MM.1S (cell line): ENCODE results near the gene DFFA.
"Not testable (repeated sequence)": the region's sequence is repeated elsewhere in the genome, so short reads cannot be mapped to it uniquely, and the experiment has no call there.

Experiments
- DNase-seq: peaks from one replicate; pipeline ENCODE4 v3.0.0-alpha.2; 2015
- H2AFZ ChIP-seq: fragments of 300-600 bp; sonication (generic); 2 replicates; pipeline ENCODE4 v1.6.0; 2016; ENCODE audit warnings: antibody characterized with exemption, low read length
- H3F3A ChIP-seq: fragments of 300-600 bp; sonication (generic); 2 replicates; pipeline ENCODE4 v1.6.1; 2016; ENCODE audit warnings: mild to moderate bottlenecking, antibody characterized with exemption, low read length, moderate library complexity, mixed read lengths; ENCODE audit not compliant: insufficient read depth
- H3K27ac ChIP-seq: fragments of 300-600 bp; sonication (generic); 2 replicates; pipeline ENCODE4 v1.5.1; 2016; ENCODE audit warnings: mild to moderate bottlenecking, low read length
- H3K27me3 ChIP-seq: fragments of 300-600 bp; sonication (generic); replicated peaks from 2 replicates; pipeline ENCODE4 v1.6.0; 2016; ENCODE audit warnings: low read length; ENCODE audit not compliant: insufficient read depth
- H3K36me3 ChIP-seq: fragments of 300-600 bp; sonication (generic); replicated peaks from 2 replicates; pipeline ENCODE4 v1.6.1; 2016; ENCODE audit warnings: mild to moderate bottlenecking, low read length, mixed read lengths; ENCODE audit not compliant: insufficient read depth
- H3K4me1 ChIP-seq: fragments of 300-600 bp; sonication (generic); 2 replicates; pipeline ENCODE4 v1.6.1; 2016; ENCODE audit warnings: low read length, mixed read lengths
- H3K4me2 ChIP-seq: fragments of 300-600 bp; sonication (generic); 2 replicates; pipeline ENCODE4 v1.6.0; 2016; ENCODE audit warnings: low read depth, low read length
- H3K4me3 ChIP-seq: fragments of 300-600 bp; sonication (generic); 2 replicates; pipeline ENCODE4 v1.5.1; 2016; ENCODE audit warnings: low read length, mixed read lengths
- H3K79me2 ChIP-seq: fragments of 300-600 bp; sonication (generic); 2 replicates; pipeline ENCODE4 v1.6.1; 2016; ENCODE audit warnings: mixed run types, low read length, mixed read lengths
- H3K9ac ChIP-seq: fragments of 300-600 bp; sonication (generic); 2 replicates; pipeline ENCODE4 v1.6.1; 2016; ENCODE audit warnings: low read length, mixed read lengths
- H3K9me2 ChIP-seq: fragments of 300-600 bp; sonication (generic); replicated peaks from 2 replicates; pipeline ENCODE4 v1.6.1; 2016; ENCODE audit warnings: mild to moderate bottlenecking, low read length, mixed read lengths; ENCODE audit not compliant: insufficient read depth
- H3K9me3 ChIP-seq: fragments of 300-600 bp; sonication (generic); replicated peaks from 2 replicates; pipeline ENCODE4 v1.6.1; 2016; ENCODE audit warnings: mild to moderate bottlenecking, low read length, mixed read lengths; ENCODE audit not compliant: insufficient read depth
- H4K20me1 ChIP-seq: fragments of 300-600 bp; sonication (generic); 2 replicates; pipeline ENCODE4 v1.6.1; 2016; ENCODE audit warnings: mild to moderate bottlenecking, low read length, moderate library complexity, mixed read lengths; ENCODE audit not compliant: insufficient read depth
- CTCF ChIP-seq: fragments of 300-600 bp; sonication (generic); IDR thresholded peaks from 2 replicates; pipeline ENCODE4 v1.5.1; 2016; ENCODE audit warnings: antibody characterized with exemption, low read length, mixed read lengths
- EZH2 ChIP-seq: fragments of 300-600 bp; sonication (generic); optimal IDR thresholded peaks from 2 replicates; pipeline ENCODE3; 2017; ENCODE audit warnings: low read depth, mild to moderate bottlenecking, antibody characterized with exemption, low read length, mixed read lengths
- EZH2phosphoT487 ChIP-seq: fragments of 300-600 bp; sonication (generic); IDR thresholded peaks from 2 replicates; pipeline ENCODE4 v1.6.1; 2018; ENCODE audit warnings: antibody characterized with exemption, low read length

Gene DFFA

DNA sequence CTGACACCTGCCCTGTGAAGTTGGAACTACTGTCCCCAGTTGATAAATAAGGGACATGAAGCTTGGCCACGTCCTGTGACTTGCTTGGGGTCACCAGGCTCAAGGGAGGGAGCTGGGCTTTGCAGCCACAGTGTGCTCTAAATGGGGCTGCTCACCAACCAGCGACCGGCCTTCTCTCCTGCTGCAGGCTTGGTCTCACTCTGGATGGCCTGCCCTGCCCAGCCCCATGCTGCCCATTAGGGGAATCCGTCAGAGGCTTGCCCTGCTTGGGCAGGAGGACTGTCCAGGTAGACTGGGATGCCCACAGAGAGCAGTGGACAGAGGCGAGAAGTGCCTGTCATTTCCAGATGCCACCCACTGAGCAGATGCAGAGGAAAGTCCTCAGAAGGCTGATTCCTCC is 43.3 kb downstream of the DFFA start:
- DNase-seq: no peak
- TF ChIP-seq EZH2phosphoT487 (no peak), CTCF (no peak), EZH2 (no peak)
- Histone ChIP-seq H3K9me3 (no peaks in the 10 kb centered on the region), H3K9me2 (no peaks in the 10 kb centered on the region), H3K27me3 (no peaks in the 10 kb centered on the region), H3K4me3 (no peak overlapping the region), H2AFZ (no peak overlapping the region), H3K9ac (no peak overlapping the region), H3K27ac (no peak overlapping the region), H3K4me1 (peaks cover 7% of the 10 kb centered on the region; the same call in 1 of the 2 replicates), H4K20me1 (no peaks in the 10 kb centered on the region), H3K79me2 (peaks cover 7% of the 10 kb centered on the region; the same call in 1 of the 2 replicates), H3F3A (no peaks in the 10 kb centered on the region), H3K4me2 (no peak overlapping the region), H3K36me3 (no peaks in the 10 kb centered on the region)

DNA sequence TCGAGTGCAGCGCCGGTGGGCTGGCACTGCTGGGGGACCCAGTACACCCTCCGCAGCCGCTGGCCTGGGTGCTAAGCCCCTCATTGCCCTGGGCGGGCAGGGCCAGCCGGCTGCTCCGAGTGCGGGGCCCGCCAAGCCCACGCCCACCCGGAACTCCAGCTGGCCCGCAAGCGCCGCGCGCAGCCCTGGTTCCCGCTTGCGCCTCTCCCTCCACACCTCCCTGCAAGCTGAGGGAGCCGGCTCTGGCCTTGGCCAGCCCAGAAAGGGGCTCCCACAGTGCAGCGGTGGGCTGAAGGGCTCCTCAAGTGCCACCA is 45.8 kb downstream of the DFFA start:
- H3K9me3 ChIP-seq, H2AFZ ChIP-seq, H3K36me3 ChIP-seq, H3K4me3 ChIP-seq, H3K4me2 ChIP-seq, H4K20me1 ChIP-seq, DNase-seq, H3K4me1 ChIP-seq, H3K79me2 ChIP-seq, H3K27ac ChIP-seq, H3K9me2 ChIP-seq, H3F3A ChIP-seq, H3K27me3 ChIP-seq, H3K9ac ChIP-seq: not testable (repeated sequence)

DNA sequence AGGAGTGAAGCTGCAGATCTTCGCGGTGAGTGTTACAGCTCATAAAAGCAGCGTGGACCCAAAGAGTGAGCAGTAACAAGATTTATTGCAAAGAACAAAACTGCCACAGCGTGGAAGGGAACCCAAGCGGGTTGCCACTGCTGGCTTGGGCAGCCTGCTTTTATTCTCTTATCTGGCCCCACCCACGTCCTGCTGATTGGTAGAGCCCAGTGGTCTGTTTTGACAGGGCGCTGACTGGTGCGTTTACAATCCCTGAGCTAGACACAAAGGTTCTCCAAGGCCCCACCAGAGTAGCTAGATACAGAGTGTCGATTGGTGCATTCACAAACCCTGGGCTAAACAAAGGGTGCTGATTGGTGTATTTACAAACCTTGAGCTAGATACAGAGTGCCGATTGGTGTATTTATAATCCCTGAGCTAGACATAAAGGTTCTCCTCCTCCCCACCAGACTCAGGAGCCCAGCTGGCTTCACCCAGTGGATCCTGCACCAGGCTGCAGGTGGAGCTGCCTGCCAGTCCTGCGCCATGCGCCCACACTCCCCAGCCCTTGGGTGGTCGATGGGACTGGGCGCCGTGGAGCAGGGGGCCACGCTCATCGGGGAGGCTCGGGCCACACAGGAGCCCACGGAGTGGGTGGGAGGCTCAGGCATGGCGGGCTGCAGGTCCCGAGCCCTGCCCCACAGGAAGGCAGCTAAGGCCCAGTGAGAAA is 46.3 kb downstream of the DFFA start:
- H4K20me1 ChIP-seq, H3K36me3 ChIP-seq, H3K4me1 ChIP-seq, H3K27ac ChIP-seq, H3K9ac ChIP-seq, H3K79me2 ChIP-seq, H3K9me2 ChIP-seq, H3K9me3 ChIP-seq, H3K4me2 ChIP-seq, H3K27me3 ChIP-seq, H3F3A ChIP-seq, DNase-seq, H3K4me3 ChIP-seq, H2AFZ ChIP-seq: not testable (repeated sequence)

DNA sequence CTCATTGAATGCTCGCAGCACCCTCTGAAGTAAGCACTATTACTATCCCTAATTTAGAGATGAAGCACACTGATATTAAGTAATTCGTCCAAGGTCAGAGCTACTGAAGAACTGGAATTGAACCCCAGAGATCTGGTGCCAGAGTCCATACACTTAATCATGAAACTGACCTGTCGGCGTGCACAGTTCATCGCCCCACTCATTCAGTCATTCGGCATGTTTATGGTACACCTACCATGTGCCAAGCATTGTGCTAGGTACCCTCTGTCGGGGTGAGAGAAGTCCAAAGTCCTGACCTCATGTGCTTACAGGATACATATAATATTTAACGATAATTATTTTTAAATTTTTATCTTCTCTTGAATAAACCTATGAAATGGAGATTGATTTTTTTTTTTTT is 47.7 kb downstream of the DFFA start:
- H2AFZ ChIP-seq: no peak overlapping the region
- H4K20me1 ChIP-seq: no peaks in the 10 kb centered on the region
- no peak overlapping the region for H3K9ac ChIP-seq
- DNase-seq: no peak
- H3K9me2 ChIP-seq: no peaks in the 10 kb centered on the region
- H3K4me1 ChIP-seq: peaks cover 4% of the 10 kb centered on the region; the same call in 1 of the 2 replicates
- no peaks in the 10 kb centered on the region for H3K79me2 ChIP-seq
- no peaks in the 10 kb centered on the region for H3K9me3 ChIP-seq
- no peak overlapping the region for H3K27ac ChIP-seq
- no peak for TF ChIP-seq EZH2
- H3K4me2 ChIP-seq: no peak overlapping the region
- no peaks in the 10 kb centered on the region for H3F3A ChIP-seq
- no peaks in the 10 kb centered on the region; the same call in 1 of the 2 replicates for H3K36me3 ChIP-seq
- H3K4me3 ChIP-seq: no peak overlapping the region
- no peaks in the 10 kb centered on the region for H3K27me3 ChIP-seq

DNA sequence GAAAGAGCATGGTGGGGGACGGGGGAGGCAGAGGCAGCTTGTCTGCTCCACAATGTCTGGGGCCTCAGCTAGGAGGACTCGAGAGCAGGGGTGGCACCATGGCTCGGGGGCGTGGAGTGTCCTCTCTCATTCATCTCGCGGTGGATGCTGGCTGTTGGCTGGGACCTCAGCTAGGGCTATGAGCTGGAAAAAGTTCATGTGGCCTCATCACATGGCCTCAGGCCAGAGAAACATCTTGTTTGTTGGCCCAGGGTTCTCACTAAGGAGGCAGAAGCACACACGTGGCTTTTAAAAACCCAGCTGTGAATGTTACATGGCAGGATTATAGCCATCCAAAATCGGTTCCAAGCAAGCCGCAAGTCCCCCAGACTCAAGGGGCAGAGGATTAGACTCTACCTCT is 48.3 kb downstream of the DFFA start:
- Histone ChIP-seq H3K79me2 (no peaks in the 10 kb centered on the region), H3K9me3 (no peaks in the 10 kb centered on the region), H3K9ac (no peak overlapping the region), H3F3A (no peaks in the 10 kb centered on the region), H4K20me1 (no peaks in the 10 kb centered on the region), H3K27ac (no peak overlapping the region), H3K4me3 (no peak overlapping the region), H3K27me3 (no peaks in the 10 kb centered on the region), H3K4me1 (no peaks in the 10 kb centered on the region), H3K9me2 (no peaks in the 10 kb centered on the region), H3K36me3 (no peaks in the 10 kb centered on the region; the same call in 1 of the 2 replicates), H2AFZ (no peak overlapping the region), H3K4me2 (no peak overlapping the region)
- no peak for TF ChIP-seq EZH2
- TF ChIP-seq CTCF: no peak
- TF ChIP-seq EZH2phosphoT487: no peak
- no peak for DNase-seq
